Limb (tissue), 2 donors: ENCODE measurements around the gene VWC2L.

Experiments used
- DNase-seq, 2 donors: peaks; one replicate each; pipeline ENCODE4 v3.0.0-alpha.2; 2016; ENCODE audit errors: extremely low spot score in 2 of 2

The VWC2L gene

DNA sequence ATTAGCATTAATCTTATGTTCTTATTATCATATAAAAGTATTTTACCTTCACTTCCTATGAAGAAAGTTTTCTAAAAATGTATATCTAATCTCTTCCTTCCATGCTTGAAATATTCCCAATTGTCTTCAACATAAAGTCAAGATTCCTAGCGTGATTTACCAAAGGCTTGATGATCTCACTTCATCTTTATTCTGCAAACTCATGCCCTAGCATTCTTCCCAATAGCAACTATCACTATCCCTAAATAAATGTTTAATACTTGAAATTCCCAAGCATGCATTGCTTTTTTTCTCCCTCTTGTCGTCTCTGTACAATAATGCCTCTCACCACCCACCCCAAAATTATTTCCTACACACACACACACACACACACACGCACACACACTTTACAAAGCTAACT lies 125.8 kb downstream of the VWC2L start:
- no peak for DNase-seq

DNA sequence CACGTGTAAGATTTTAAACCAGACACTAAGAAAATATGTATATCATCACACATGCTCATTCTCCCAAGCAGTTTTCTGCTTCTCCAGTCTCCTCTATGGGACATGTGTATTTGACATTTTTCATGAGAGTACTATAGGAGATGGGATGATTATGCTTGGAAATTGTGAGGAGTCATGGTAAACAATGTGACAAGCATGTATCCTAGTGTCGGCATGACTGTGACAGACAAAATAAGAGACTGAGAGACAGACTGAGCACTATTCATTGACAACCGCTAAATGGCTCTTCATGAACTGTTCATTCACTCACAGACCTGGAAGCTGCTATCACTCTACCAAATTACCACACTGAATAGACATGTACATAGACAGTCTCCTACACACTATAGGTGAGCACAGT lies 127.1 kb downstream of the VWC2L start:
- DNase-seq: no peak

DNA sequence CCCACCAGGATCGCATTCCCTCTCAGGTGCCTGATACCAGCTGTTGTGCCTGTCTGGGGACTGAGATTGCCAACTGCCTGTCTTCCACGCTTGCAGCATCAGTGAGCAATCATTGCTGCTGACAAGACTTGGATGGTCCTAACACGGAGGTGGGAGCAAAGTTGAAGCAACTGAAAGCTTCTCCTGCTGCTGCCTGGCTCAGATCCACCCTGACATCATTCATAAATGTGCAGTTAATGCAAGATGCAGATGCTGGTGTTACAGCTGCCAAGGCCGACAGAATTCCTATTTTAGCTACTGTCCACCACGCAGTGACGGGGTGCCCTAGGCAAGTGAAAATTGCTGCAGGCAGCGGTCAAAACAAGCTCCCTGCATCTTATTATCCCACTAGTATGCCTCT lies 131.4 kb downstream of the VWC2L start:
- peak; percentile 27 to 34 for DNase-seq

DNA sequence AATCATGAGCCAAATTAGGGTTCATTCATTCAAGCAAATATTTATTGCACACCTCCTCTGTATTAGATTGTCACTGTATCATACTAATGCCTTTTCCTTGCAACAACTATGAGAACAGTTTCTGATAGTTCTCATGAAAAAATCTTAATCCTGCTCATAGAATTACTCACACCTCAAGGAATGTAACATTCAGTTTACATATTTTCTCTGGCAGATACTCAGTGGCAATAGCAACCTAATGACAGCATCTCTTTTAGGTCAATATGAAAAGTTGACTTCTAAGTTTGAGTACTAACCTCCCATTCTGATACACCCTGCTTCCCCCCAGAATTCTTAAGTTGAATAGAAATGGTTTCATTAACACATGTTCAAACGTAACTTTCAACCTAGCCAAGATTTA lies 132.0 kb downstream of the VWC2L start:
- no peak for DNase-seq

DNA sequence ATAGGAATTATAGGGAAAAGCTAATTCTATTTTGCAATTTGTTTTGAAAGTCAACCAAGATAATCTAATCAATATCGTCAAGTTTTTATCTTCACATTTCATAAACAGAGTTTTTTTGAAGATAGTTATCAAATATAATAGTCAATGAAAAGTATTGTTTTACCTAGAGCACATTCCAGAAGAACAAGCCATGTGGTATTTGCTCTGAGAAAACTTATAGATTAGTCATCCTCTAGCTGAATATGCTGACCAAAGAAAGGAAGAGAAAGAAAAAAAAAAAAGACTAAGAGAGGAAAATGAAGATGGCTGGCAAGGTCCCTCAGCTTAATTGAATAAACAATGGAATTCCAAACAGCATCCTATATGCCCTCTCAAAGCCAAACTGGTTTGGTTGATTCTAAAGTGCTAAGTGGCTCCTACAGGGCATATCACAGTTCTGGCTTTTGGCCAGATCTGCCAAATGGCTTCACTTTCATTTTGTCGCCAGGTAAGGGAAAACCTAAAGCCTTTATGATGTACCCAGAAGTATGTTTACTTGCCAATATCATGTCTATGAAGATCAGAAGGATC lies 132.6 kb downstream of the VWC2L start:
- DNase-seq: no peak

DNA sequence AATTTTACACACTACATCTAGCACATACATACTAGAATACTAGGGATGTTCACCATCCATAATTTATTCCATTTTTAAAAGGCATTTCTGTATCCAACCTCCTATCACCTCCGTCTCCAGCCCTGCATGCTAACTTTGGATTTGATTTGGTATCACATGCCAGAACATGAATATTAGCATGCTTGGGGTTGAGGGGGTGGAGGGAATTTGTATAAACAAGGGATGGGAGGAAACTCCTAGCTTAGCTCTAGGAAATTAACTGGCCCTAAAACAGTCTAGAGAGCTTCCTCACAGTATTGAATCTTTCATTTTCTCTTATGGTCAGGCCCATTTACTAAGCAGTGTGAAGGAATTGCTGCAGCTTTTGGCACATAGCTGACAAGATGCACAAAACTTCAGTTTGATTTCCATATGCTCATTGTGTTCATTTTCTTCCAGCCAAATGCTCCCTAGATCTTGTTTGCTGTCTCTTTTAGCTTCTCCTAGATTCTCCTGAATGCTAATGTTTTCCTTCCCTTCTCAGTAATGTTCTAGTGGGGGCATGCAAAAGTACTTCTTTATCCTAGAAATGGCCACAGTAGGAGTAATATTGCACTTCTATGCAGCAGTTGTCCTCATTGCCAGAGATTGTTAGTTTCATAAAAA lies 135.2 kb downstream of the VWC2L start:
- DNase-seq: no peak

DNA sequence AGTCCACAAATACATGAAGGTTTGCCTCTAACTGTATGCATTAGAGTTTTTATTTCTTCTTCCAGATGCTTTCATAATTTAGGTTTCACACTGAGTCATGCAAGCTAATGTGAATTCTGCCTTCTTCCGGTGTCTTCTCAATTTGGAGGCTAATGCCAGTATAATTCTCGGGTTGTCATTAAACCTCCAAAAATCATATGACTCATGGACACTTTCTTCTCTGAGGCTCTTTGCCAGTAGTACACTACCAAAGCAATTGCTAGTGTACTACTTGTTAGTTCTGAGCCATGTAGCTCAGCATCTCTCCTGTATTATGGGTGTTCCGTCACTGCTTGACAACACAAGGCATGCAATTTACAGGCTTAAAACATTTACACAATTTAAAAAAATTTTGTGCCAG lies 137.1 kb downstream of the VWC2L start:
- DNase-seq: no peak

DNA sequence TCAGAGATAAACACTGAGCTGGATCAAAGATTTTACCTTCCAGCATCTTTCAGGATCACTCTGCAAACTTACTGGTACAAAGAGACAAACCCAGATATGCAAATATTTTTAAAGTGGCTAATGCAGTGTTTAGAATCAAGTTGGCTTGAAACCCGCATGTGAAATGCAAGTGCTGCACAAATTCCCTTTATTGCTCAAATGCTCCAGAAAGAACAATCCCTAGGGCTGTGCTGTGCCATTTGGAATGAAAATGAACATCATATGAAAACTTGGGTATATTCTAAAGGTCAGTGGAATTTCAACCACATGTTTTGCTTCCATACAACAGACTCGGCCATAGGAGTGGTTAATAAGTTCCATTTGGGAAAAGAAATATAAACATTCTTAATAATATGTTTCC lies 139.1 kb downstream of the VWC2L start:
- DNase-seq: no peak

DNA sequence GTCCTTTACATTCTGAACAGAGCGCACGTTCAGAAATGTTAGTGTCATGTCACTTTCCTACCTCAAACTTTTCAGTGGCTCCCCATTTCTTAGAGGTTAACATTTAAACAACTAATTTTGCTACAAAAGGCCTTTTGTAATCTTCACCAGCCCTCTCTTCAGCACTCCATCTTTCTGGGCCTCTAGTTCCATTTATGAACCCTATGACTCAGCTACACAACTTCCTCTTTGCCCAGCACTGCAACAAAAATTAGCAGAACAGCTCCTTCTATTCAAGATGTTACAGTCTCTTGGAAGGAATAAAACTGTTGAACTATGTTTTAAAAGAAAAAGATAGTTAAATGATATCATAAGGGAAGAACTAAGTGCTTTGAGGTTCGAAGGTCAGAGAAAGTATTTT lies 139.9 kb downstream of the VWC2L start:
- no peak for DNase-seq

DNA sequence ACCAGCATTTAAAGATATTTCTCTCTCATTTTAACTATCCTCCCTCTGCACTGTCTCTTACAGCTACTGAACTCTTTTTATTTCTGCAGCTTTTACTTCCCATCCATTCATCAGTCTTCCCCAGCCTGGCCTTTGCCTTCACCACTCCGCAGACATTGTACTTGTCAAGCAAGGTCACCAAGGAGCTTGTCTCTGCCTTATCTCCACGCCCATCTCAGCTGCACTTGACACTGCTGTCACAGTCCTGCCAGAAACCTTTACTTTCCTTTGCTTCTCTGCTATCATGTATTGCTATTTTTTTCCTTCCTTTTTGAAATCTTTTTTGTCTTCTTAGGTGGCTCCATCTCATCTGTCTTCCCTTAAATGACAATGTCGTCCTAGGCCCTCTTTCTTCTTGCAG lies 147.0 kb downstream of the VWC2L start:
- no peak for DNase-seq

DNA sequence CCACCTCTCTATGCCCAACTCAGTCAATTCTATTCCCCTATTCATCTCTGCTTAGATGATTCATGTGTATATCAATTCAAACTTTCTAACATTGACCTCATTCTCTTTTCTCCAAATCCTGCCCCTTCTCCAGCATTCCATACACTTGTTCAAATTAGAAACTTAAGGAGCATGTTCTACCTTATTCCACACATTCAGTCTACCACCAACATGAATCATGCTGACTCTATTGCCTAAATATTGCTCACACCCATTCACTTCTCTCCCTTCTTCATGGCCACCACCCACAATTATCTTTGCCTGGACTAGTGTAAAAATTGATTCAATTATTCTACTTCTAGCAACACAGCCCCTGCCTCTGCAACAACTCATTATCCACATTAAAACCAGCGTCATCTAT lies 147.5 kb downstream of the VWC2L start:
- no peak for DNase-seq

DNA sequence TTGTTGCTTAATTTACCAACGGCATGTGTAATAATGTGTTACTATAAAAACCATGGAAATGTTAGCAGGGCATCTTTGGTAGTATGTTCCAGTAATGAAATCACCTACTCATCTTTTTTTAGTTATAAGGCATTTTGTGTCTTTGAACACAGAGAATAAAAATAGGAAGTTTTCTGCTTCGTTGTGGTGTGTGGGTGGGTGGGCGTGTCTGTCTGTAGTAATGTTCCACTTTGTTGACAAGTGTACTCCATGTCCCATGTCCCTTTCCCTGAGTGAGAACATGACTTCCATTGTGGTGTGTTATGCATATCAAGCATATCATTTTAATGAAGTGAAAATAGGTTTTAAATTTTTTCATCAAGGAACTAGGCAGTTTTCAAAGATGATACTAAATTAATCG lies 149.3 kb downstream of the VWC2L start:
- no peak for DNase-seq

DNA sequence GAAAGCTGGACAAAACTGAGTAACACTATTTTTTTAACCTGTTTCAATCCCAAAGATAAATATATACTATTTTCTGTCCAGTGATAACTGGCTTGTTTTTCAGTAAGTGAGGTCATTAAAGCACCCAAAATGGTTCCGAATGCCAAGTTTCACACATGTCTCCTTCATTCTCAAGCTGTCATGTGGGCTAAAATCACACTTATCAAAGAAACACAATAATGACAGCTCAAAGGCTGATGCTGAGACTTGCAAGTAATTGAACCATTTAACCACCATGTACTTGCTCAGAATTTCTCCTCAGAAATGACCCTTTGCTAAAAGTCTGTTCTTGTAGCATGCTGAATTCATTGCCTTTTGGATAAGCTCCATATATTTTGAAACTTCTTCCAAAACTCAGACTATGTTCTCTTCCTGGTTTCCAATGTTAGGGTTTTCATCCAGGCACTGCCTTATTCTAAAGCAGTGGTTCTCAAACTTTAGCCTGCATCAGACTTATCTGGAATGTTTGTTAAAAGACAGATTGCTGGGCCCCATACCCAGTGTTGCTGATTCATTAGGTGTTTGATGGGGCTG lies 149.8 kb downstream of the VWC2L start:
- DNase-seq: no peak

DNA sequence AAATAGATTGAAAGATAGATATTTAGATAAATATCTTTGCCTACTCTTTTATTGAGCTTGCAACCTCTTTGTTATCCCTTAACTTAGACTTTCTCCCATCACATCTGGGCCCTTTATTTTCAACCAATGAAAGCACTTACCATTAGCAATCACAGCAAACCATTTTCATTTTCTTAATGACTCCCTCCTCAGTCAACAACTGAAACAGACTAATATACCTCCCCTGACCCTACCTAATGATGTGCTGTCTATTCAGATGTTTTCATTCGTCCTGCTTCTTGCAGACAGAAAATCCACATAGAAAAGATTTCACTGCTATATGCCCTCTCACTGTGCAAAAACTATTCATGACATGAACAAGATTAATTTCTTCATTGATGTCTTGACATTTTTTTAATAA lies 154.4 kb downstream of the VWC2L start:
- no peak for DNase-seq

DNA sequence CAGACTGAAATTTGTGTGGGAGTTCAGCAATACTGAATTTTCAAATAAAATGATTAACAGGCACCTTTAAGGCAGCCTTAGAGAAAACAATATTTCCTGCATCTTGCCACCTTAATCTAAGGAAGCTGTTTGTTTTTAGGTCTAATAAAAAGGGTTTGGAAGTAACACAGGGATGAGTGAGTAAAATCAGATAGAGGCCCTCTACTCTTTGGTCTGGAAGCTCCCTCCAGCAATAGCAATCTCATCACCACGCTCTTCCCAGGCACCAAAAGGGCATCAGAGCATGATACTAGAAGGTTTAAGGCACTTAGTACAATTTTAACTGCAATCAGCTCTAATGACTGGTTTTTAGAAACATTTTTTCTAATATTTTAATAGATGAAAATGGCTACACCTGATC lies 155.6 kb downstream of the VWC2L start:
- no peak for DNase-seq

DNA sequence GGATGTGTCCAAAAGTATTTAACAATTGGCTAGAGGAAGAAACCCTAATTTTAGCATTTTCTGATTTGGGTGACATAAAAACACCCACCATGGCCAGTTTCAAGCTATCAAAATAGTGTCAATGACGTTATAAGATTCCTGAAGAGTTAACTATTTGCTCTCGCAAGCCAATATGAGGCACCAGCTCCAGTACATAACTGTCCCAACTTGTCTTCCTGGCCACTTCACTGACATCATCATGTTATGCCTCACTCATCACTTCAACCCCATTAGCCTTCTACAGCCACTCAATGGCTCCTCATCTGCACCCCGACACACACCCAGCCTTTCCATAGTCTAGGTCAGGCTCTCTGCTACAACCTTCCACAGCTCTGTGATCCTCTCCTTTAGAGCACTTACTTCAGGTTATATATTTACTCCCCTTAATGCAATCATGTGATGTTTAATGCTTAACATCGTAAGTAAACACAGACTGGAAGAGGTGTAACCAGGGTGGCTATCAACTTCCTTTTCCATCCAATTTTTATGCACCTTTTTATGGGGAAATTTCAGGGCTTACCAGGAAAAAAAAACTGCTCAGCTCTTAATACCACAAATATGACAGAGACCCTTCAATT lies 158.7 kb downstream of the VWC2L start:
- DNase-seq: no peak

DNA sequence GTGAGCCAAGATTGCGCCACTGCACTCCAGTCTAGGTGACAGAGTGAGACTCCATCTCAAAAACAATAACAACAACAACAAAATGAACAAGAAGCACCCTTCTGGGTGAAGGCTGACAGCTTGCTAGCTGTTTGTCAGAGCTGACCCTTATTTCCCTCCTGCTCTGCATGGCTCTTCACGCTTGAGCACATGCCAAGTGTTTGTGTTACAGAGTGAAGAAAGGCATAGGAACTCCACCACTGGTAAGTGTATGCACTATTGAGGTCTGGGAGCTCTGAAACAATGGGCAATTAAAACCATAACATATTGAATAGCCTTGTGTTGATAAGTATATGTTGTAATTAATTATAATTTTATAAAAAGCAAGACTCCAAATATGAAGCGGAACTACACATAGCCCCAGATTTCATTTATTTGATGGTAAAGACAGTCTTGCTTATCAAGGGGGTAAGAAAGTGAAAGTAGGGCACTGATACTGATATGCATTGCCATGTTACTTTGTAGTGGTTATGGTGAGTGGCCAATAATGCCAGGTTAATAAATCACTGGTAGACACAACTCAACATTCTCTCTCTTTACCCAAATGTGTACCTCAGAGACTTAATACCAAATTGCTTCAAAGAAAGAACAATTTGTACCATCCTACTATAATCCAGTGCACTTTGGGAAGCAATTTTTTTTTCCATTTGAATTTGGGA lies 163.4 kb downstream of the VWC2L start:
- DNase-seq: no peak

DNA sequence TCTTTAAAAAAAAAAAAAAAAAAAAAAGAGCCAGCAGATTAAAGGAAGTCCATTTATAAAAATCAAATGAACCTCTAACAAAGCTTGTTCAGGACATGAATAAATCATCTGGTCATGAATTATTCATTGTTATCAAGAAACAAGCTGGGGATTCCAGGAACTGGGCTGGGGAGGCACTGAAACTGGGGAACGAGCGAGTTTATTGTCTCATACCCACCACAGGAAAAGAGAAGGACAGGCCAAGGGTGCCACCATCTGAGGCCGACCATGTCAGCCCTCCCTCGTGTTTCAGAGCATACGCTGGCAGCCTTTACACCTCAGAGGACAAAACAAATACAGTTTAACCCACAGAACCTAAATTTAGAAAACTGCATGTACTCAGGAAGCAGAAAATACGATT lies 164.2 kb downstream of the VWC2L start:
- DNase-seq: no peak

DNA sequence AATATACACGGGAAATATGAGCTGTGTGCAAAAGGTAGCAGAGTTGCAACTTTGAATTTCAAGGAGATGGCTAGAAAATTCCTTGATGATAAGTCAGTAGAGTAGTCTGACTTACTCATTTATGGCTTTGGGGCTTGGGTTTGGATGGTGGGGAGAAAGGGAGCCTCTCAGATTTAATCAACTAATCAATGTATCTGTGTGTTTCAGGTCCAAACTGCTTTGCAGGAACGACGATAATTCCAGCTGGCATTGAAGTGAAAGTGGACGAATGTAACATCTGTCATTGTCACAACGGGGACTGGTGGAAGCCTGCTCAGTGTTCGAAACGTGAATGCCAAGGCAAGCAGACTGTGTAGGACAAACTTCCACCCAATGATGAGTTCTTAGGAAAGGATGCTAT lies 164.6 kb downstream of the VWC2L start:
- DNase-seq: no peak

DNA sequence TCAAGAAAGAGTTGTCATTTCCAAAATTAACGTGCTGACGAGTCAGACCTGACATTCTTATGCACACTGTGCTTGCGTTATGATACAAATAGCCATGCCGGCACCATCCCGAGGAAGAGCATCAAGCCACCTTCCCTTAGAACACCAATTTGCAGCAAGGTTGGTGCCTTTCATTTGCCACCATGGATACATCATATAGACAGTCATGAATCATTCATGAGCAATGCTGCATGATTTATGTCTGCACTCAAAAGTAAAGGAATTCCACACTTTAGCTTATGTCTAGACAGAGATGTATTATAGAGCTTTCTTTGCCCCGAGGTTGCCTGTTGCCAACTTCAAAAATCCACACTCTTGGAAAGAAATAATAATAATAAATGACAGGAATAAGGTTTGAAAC lies 166.9 kb downstream of the VWC2L start:
- no peak for DNase-seq

DNA sequence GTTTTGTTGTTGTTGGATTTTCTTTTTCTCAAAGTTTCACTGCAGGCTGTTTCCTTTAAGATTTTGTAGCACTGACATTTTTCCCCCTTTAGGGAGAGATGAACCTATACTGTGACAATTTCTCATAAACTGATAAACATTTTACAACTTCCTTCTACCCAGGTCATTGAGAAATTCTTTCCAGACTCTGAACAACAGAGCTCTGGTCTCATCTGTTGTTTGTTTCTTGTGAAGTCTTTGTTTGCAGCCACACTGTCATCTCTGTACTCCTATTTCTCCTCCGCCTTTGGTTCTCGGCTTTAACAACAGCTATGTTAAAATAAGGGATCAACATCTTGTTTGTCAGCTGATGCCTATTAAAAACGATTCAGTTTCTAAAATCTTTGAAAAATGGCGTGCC lies 167.6 kb downstream of the VWC2L start:
- DNase-seq: no peak

DNA sequence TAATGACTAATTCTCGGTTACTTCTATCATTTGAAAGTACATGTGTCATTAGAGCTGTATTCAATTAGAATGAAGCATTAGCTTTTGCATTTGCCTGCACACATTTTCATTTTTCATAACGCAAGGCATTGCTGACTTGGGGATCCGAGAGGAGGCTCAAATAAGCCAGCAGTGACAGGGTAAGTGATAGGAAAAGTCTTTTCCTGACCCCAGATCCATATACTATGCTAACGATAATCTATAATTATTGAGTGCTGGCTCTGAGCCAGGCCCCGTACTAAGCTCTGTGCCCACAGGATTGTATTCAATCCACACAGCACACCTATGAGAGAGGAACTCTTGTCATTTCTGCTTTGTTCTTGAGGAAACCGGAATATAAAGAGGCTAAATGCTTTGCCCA lies 168.2 kb downstream of the VWC2L start:
- no peak for DNase-seq

DNA sequence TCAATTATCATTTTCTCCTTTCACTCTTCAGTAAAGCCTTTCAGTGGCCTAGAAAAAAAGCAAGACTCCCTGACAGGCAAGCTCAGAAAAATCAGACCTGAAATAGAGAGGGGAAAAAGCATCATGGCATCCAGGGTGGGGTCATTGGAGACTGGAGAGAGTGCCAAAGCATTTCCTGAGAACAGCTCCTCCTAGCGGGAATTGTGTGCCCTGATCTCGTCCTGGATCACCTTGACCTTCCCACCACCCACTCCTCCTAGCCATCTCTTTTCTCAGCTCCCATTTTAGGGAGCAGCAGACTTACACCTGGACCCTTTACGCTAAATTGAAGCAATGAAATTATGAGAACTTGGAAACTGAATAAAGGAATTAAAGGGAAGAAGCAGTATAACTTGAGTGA lies 176.6 kb downstream of the VWC2L start:
- DNase-seq: no peak
